ENCODE data around the gene CLEC2A.

DNA sequence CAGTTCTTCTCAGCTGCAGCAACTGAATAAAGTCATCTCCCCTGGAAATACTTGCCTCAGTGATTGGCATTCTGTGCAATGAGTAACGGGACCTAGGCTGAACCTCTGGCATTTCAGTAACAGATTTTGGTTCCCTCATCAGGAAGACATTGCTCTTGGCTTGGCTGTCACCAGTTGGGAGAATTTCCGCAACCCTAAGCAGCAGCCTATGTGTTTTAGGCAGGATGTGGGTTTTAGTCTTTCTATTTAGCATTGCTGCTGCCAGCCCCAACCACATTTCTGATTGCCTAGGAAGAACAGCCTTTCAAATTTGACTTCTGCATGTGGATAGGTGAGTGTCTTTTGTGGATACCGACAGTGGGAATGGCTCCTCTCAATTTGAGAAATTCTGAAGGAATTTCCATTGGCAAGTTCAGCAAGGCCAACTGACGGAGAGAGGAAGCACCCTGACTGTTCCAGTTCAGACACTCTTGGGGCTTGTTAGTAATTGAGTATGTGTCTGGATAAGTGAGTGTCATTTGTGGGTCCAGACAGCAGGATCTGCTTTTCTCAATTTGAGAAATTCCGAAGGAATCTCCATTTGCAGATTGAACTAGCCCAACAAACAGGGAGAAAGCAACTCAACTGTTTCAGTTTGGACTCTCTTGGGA lies 19.0 kb upstream of the CLEC2A start:
- TF ChIP-seq, protein P1, sequence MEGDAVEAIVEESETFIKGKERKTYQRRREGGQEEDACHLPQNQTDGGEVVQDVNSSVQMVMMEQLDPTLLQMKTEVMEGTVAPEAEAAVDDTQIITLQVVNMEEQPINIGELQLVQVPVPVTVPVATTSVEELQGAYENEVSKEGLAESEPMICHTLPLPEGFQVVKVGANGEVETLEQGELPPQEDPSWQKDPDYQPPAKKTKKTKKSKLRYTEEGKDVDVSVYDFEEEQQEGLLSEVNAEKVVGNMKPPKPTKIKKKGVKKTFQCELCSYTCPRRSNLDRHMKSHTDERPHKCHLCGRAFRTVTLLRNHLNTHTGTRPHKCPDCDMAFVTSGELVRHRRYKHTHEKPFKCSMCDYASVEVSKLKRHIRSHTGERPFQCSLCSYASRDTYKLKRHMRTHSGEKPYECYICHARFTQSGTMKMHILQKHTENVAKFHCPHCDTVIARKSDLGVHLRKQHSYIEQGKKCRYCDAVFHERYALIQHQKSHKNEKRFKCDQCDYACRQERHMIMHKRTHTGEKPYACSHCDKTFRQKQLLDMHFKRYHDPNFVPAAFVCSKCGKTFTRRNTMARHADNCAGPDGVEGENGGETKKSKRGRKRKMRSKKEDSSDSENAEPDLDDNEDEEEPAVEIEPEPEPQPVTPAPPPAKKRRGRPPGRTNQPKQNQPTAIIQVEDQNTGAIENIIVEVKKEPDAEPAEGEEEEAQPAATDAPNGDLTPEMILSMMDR (IDR thresholded peaks at IDR 0.05; ENCODE audit: extremely low read depth in 1 of 2, insufficient read depth in 1 of 2, low read depth in 1 of 2, low read length in 2 of 2): no peak
- TF ChIP-seq POLR2A (IDR thresholded peaks at IDR 0.05; ENCODE audit: low read depth, low read length): no peak
- TF ChIP-seq GATA2 (IDR thresholded peaks at IDR 0.05; ENCODE audit: insufficient read depth, insufficient read length, low read depth, low read length): no peak
- TF ChIP-seq FOS (IDR thresholded peaks at IDR 0.05; ENCODE audit: borderline replicate concordance, insufficient read depth, low read length): no peak
- no peak for TF ChIP-seq JUN (IDR thresholded peaks at IDR 0.05; ENCODE audit: borderline replicate concordance, insufficient read depth, insufficient read length, low read depth)
- no peak for TF ChIP-seq POLR2AphosphoS5 (IDR thresholded peaks at IDR 0.05; ENCODE audit: insufficient read depth, low read depth, low read length)
- TF ChIP-seq, protein P2, sequence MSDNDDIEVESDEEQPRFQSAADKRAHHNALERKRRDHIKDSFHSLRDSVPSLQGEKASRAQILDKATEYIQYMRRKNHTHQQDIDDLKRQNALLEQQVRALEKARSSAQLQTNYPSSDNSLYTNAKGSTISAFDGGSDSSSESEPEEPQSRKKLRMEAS (IDR thresholded peaks at IDR 0.05; ENCODE audit: insufficient read depth, insufficient read length): no peak
